HG02678 (cell line): Measurements from ENCODE around the gene MYG1.
"Not testable (repeated sequence)": the region's sequence is repeated elsewhere in the genome, so short reads cannot be mapped to it uniquely, and the experiment has no call there.

Experiments
- ATAC-seq: cut with Tn5 transposase; IDR thresholded peaks from one replicate; pipeline ENCODE4 v1.9.1; 2021; ENCODE audit warnings: mild to moderate bottlenecking, moderate library complexity; ENCODE audit not compliant: unreplicated experiment

Gene MYG1

DNA sequence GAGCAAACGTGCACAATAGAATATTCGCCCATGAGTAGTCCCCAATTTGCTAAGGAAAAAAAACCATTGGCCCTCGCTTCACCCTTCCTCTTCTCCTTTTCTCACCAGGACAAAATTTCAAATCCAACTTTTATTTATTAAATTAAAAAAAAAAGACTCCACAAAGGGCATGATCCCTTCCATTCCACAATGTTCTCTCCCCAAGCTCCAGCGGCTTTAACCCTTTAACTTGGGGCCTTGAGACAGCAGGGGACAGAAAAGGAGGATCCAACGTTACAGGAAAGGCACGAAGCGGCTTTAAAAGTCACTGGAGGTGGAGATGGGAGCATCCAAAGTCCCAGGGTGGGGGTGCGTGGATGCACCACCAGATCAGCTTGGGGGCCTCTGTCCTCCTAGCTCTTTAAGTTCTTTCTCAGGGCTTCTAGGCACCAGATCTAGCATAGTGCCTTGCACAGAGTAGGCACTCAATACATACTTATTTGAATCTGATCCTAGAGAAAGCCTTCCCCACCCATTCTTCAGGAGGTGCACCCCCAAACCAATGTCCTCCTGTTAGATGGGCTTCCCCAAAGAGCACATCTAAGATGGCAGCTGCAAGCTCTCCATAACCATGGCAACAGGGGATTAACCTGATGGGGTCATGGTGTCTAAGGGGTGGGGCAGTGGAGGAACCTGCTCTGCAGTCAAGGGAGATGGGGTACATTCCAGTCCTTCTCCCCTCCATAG is 27.1 kb downstream of the MYG1 start:
- no peak for ATAC-seq

DNA sequence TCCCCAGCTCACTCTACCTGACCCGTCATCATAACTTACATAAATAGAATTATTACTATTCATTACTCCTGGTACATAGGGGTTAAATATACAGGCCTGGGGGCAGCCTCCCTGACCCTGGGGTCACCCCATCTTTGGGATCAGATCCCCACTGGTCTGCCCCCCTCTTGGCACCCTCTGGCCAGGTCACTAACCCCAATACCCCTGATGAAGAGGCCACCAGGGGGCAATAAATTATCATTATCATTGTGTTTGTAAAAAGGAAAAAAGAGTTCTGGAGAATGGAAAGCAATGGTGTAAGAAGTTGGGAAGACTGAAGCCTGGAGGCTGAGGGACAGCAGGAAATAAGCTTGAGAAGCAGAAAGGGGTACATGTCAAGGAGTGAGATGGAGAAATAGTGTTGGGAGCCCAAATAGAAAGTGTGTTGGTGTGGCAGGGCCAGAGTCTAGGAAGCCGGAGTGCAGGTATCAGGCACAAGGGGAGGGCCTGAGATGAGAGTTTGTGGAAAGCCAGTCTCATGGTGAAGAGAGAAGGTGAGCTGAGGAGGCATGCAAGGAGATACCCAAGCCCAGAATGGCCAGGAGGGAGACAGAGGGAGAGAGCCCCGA is 28.0 kb downstream of the MYG1 start:
- ATAC-seq, result no peak

DNA sequence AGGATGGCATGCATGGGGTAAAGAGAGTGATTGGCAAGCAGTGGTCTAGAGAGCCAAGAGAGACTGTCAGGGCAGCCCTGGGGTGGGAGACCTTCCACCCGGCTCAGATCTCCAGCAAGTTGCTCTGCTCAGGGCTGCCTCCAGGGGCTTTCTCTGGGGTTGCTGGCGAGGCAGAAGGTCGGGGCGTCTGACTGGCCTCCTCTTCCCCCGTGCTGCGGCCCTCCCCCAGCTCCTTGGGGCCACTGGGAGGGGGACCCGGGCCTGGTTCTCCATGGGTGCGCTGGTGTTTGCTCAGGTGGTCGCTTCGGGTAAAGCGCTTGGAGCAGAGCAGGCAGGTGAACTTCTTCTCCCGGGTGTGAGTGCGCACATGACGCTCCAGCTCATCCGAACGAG is 28.5 kb downstream of the MYG1 start:
- ATAC-seq, result no peak

GRCh38 chr12:53330671-53331070 is 31.2 kb downstream of the MYG1 start:
- no peak for ATAC-seq

GRCh38 chr12:53332339-53332738 is 32.8 kb downstream of the MYG1 start:
- not testable (repeated sequence) for ATAC-seq

- ATAC-seq, result no peak
These were observed 33.2 kb downstream of the MYG1 start for GRCh38 chr12:53332744-53333143.

DNA sequence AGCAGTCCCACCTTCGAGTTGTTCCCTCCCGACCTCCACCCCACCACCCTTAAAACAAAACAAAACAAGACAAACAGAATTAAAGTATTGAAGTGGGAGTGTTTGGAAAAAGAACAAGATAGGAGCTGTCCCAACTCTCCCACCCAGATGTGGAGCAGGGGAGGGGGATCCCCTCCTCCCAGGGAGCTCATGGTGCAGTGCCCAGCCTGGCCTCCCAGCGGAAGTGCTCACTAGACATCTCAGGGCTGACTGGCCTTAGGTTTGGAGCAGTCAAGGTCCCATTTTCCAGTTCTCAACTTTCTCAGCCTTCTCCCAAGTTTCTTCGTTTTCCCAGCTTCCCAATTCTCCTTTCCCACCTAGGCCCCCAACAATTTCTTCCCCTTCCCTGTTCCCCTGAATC is 33.8 kb downstream of the MYG1 start:
- ATAC-seq, result no peak

- no peak for ATAC-seq
These were observed 34.4 kb downstream of the MYG1 start for GRCh38 chr12:53333845-53334244.

GRCh38 chr12:53334822-53335221 is 35.3 kb downstream of the MYG1 start:
- ATAC-seq, result no peak

- ATAC-seq, result no peak
These were observed 36.7 kb downstream of the MYG1 start, which contains the start of gene SP7 for GRCh38 chr12:53336181-53336681. TSS of gene SP7 (minus strand) at chr12:53336354. CDS start at chr12:53335646, 708 bp downstream.

GRCh38 chr12:53338017-53338416 is 38.5 kb downstream of the MYG1 start:
- ATAC-seq, result no peak

DNA sequence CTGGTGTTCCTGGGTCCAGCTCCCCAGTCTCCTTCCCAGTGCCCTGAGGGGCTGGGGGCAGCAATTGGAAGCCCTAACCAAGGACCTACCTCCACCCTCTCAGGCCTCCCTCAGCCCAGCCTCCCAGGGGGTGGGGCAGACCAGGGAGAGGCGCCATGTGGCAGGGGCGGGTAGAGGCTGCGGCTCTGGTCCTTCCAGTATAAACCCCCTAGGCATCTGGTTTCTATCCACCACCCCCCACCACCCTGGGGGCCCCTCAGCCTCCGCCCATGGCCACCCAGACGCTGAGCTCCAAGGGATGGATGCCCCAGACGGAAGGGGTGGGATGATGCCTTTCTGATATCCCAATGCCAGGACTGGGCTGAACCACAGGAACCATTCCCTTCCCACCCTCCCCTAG is 39.4 kb downstream of the MYG1 start:
- ATAC-seq, result no peak

- ATAC-seq, result no peak
These were observed 40.9 kb downstream of the MYG1 start for GRCh38 chr12:53340398-53340797.

- ATAC-seq, result no peak
These were observed 44.0 kb downstream of the MYG1 start for GRCh38 chr12:53343449-53343848.

DNA sequence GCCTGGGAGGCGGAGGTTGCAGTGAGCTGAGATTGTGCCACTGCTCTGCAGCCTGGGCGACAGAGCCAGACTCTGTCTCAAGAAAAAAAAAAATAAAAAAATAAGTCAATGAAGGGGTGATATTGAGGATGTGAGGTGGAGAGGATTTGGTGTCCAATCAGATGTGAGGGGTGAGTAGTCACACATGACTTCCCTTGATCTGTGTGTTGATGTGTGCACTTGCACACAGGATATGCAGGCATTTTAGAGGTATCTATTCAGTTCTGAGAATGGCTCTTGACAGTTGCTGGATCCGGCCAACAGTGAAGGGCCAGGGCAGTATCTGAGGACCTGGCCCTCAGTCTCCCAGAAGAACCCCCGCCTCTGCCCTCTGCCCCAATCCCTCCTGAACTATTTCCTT is 44.5 kb downstream of the MYG1 start:
- ATAC-seq, result no peak

- ATAC-seq, result no peak
These were observed 45.0 kb downstream of the MYG1 start for GRCh38 chr12:53344487-53344823.

DNA sequence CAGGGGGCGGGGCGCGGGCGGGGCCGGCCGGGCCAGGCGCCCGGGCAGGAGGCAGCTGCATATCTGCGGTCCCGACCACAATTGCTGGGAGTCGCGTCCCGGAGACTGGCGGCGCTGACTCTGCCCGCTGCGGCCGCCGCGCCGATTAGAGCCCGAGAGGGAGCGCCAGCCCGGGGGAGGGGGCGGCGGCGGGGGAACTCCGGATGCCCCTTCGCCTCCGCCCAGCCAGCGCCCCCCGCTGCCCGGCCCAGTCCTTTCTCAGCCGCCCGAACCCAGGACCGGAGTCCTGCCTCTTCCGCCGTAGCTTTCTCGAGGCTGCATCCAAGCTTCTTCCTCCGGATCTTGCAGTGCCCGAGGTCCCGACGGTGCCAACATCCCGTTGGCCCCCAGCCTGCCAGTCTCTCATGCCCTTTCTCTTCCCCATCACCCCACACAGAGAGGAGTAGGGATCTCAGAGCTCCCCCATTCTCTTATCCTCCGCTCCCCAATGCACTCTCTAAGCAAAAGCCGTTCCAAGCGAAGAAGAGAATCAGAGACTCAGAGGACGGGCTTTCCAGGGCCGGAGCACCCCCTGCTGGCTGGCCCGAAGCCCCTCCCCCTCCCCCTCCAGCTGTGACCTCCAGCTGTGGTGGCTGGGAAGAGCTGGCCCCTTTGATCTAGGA is 45.5 kb downstream of the MYG1 start:
- ATAC-seq, result peak; percentile 68

GRCh38 chr12:53345486-53346188 is 46.1 kb downstream of the MYG1 start:
- no peak for ATAC-seq

GRCh38 chr12:53346491-53346890 is 47.0 kb downstream of the MYG1 start:
- no peak for ATAC-seq

- ATAC-seq, result no peak
These were observed 48.4 kb downstream of the MYG1 start for GRCh38 chr12:53347905-53348304.
